ENCODE measurements around the gene NOTCH4.
"Not testable (repeated sequence)": the region's sequence is repeated elsewhere in the genome, so short reads cannot be mapped to it uniquely, and the experiment has no call there.

Gene NOTCH4

GRCh38 chr6:32223258-32224235 is at the start of gene NOTCH4:
TSS of gene NOTCH4 (minus strand) at chr6:32224067. CDS start at chr6:32223928, 139 bp downstream.
- Histone ChIP-seq H3K36me3 (no peaks in the 10 kb centered on the region), H3K27me3 (no peaks in the 10 kb centered on the region), H3K4me1 (ENCODE audit: control insufficient read depth in 1 of 2, insufficient read depth in 1 of 2, low read depth in 1 of 2, low read length in 1 of 2) (no peaks in the 10 kb centered on the region), H3K9me3 (no peaks in the 10 kb centered on the region), H3K4me3 (ENCODE audit: low read depth in 1 of 2, low read length in 1 of 2) (no peak within 1 kb of the TSS), H3K27ac (no peak within 1 kb of the TSS)
- TF ChIP-seq CTCF (IDR thresholded peaks at IDR 0.05): no peak

GRCh38 chr6:32271429-32271828 is 47.6 kb upstream of the NOTCH4 start:
- no peaks in the 10 kb centered on the region for H3K4me1 ChIP-seq (ENCODE audit: control insufficient read depth in 1 of 2, insufficient read depth in 1 of 2, low read depth in 1 of 2, low read length in 1 of 2)
- H3K27me3 ChIP-seq: no peaks in the 10 kb centered on the region
- H3K4me3 ChIP-seq (ENCODE audit: low read depth in 1 of 2, low read length in 1 of 2): no peak overlapping the region
- H3K36me3 ChIP-seq: no peaks in the 10 kb centered on the region
- TF ChIP-seq CTCF (IDR thresholded peaks at IDR 0.05): no peak
- no peaks in the 10 kb centered on the region for H3K9me3 ChIP-seq
- H3K27ac ChIP-seq: no peak overlapping the region

GRCh38 chr6:32268459-32268858 is 44.6 kb upstream of the NOTCH4 start:
- not testable (repeated sequence) for H3K9me3 ChIP-seq; H3K27ac ChIP-seq; H3K27me3 ChIP-seq; H3K4me1 ChIP-seq (ENCODE audit: control insufficient read depth in 1 of 2, insufficient read depth in 1 of 2, low read depth in 1 of 2, low read length in 1 of 2); H3K4me3 ChIP-seq (ENCODE audit: low read depth in 1 of 2, low read length in 1 of 2); H3K36me3 ChIP-seq

GRCh38 chr6:32267035-32267434 is 43.2 kb upstream of the NOTCH4 start:
- no peaks in the 10 kb centered on the region for H3K36me3 ChIP-seq
- H3K9me3 ChIP-seq: no peaks in the 10 kb centered on the region
- H3K4me1 ChIP-seq (ENCODE audit: control insufficient read depth in 1 of 2, insufficient read depth in 1 of 2, low read depth in 1 of 2, low read length in 1 of 2): no peaks in the 10 kb centered on the region
- H3K27me3 ChIP-seq: no peaks in the 10 kb centered on the region
- H3K4me3 ChIP-seq (ENCODE audit: low read depth in 1 of 2, low read length in 1 of 2): no peak overlapping the region
- TF ChIP-seq CTCF (IDR thresholded peaks at IDR 0.05): no peak
- H3K27ac ChIP-seq: no peak overlapping the region

GRCh38 chr6:32257262-32257661 is 33.4 kb upstream of the NOTCH4 start:
- not testable (repeated sequence) for H3K4me3 ChIP-seq (ENCODE audit: low read depth in 1 of 2, low read length in 1 of 2); H3K9me3 ChIP-seq; H3K4me1 ChIP-seq (ENCODE audit: control insufficient read depth in 1 of 2, insufficient read depth in 1 of 2, low read depth in 1 of 2, low read length in 1 of 2); H3K27ac ChIP-seq; H3K36me3 ChIP-seq
- H3K27me3 ChIP-seq: peaks cover 32% of the 10 kb centered on the region

GRCh38 chr6:32255199-32256153 is 31.6 kb upstream of the NOTCH4 start:
- Histone ChIP-seq H3K4me1 (ENCODE audit: control insufficient read depth in 1 of 2, insufficient read depth in 1 of 2, low read depth in 1 of 2, low read length in 1 of 2) (peaks cover 3 to 6% of the 10 kb centered on the region in 2 experiments), H3K27me3 (peaks cover 32% of the 10 kb centered on the region), H3K4me3 (ENCODE audit: low read depth in 1 of 2, low read length in 1 of 2) (no peak overlapping the region), H3K9me3 (no peaks in the 10 kb centered on the region), H3K27ac (no peak overlapping the region), H3K36me3 (no peaks in the 10 kb centered on the region)
- no peak for TF ChIP-seq CTCF (IDR thresholded peaks at IDR 0.05)
